K562 (cell line): ENCODE measurements around the gene SOX6. TPM values are rescaled to one million over a fixed set of nuclear protein-coding genes. Genes with fewer than 3 reads are reported as not detected.

Experiments
- ATAC-seq: fragments of 200-7000 bp; cut with Tn5 transposase; 3 replicates; pipeline ENCODE4 v1.9.1; 2020; ENCODE audit warnings: moderate library complexity
- BruUV-seq: library from RNA; stranded (reverse); fragments of 400-500 nt; replicated peaks from 2 replicates; lab custom pipeline; 2021; lab: Mats Ljungman, UMichigan
- CTCF ChIA-PET: fragments of 300-600 bp; formaldehyde crosslinking; extraction: SDS; loops from one replicate; lab custom pipeline; 2021; ENCODE audit warnings: low intra/inter-chr PET ratio; lab: Yijun Ruan, JAX
- POLR2A ChIA-PET: fragments of 300-600, 350-650 bp; sonication (Branson Sonifier 250); formaldehyde crosslinking; extraction: SDS; loops from one replicate; lab custom pipeline; 2021; ENCODE audit warnings: antibody characterized with exemption, inconsistent platforms; lab: Yijun Ruan, JAX
- DNase-seq, 4 experiments: peaks; one replicate each; pipeline versions ENCODE4 v3.0.0 to v3.0.0-alpha.2; 2011 to 2018; ENCODE audit warnings: low spot score in 3 of 4, mixed read lengths in 3 of 4; ENCODE audit errors: extremely low read depth in 1 of 4
- FAIRE-seq: peaks from 2 replicates; lab custom pipeline; 2011; peaks lifted over from hg19 to GRCh38; lab: Jason Lieb, UNC
- H2AFZ ChIP-seq: 2 replicates; pipeline ENCODE4 v1.6.0; 2011; ENCODE audit warnings: low read depth, low read length, control low read depth, inconsistent platforms
- H3K27ac ChIP-seq: fragments of 200-600 bp; 3 replicates; pipeline ENCODE4 v1.8.0; 2011; ENCODE audit warnings: low read depth, mild to moderate bottlenecking, control low read depth, inconsistent platforms, low read length, moderate library complexity, mixed read lengths; ENCODE audit errors: extremely low read depth
- H3K27me3 ChIP-seq, 2 experiments: fragments of 300-600 bp in 1 of 2; 2 replicates in 1 of 2; 3 replicates in 1 of 2; pipeline versions ENCODE4 v1.6.0 to v1.8.0; 2011; ENCODE audit warnings: inconsistent platforms in 2 of 2, low read length in 2 of 2, mild to moderate bottlenecking in 1 of 2, mixed read lengths in 1 of 2, moderate library complexity in 1 of 2; ENCODE audit not compliant: control insufficient read depth in 2 of 2, insufficient read depth in 2 of 2
- H3K36me3 ChIP-seq: fragments of 300-600 bp; 3 replicates; pipeline ENCODE4 v1.8.0; 2011; ENCODE audit warnings: mild to moderate bottlenecking, low read length, inconsistent platforms; ENCODE audit not compliant: control insufficient read depth, insufficient read depth
- H3K4me1 ChIP-seq, 2 experiments: fragments of 200-600 bp in 1 of 2; replicated peaks in 1 of 2; 2 replicates in 1 of 2; 3 replicates in 1 of 2; pipeline versions ENCODE4 v1.5.1 to v1.8.0; 2011; ENCODE audit warnings: inconsistent platforms in 2 of 2, low read length in 2 of 2, mild to moderate bottlenecking in 1 of 2, mixed read lengths in 1 of 2, moderate library complexity in 1 of 2; ENCODE audit not compliant: control insufficient read depth in 2 of 2, insufficient read depth in 2 of 2
- H3K4me2 ChIP-seq: 2 replicates; pipeline ENCODE4 v1.6.1; 2011; ENCODE audit warnings: low read length, control low read depth, inconsistent platforms, mixed read lengths; ENCODE audit not compliant: insufficient read depth
- H3K4me3 ChIP-seq: fragments of 200-600 bp; sonication (generic), shearing (Covaris generic); 2 replicates; pipeline ENCODE4 v1.5.1; 2016; ENCODE audit warnings: control low read depth, inconsistent platforms
- H3K79me2 ChIP-seq: fragments of 200-600 bp; 3 replicates; pipeline ENCODE4 v1.8.0; 2011; ENCODE audit warnings: low read length, inconsistent platforms; ENCODE audit not compliant: control insufficient read depth, insufficient read depth
- H3K9ac ChIP-seq, 2 experiments: 2 replicates each; pipeline versions ENCODE4 v1.6.0 to v1.6.1; 2011; ENCODE audit warnings: low read depth in 2 of 2, low read length in 2 of 2, control low read depth in 1 of 2, inconsistent platforms in 1 of 2, mild to moderate bottlenecking in 1 of 2, mixed read lengths in 1 of 2; ENCODE audit not compliant: insufficient read depth in 1 of 2
- H3K9me1 ChIP-seq: one replicate; pipeline ENCODE4 v1.6.0; 2011; ENCODE audit warnings: inconsistent platforms, mild to moderate bottlenecking, low read length, moderate library complexity; ENCODE audit not compliant: control insufficient read depth, insufficient read depth
- H3K9me3 ChIP-seq: replicated peaks from 2 replicates; pipeline ENCODE4 v1.5.1; 2011; ENCODE audit warnings: low read depth, low read length, inconsistent platforms; ENCODE audit not compliant: control insufficient read depth, insufficient read depth
- H4K20me1 ChIP-seq: replicated peaks from 2 replicates; pipeline ENCODE4 v1.6.1; 2011; ENCODE audit warnings: low read length, inconsistent platforms, mixed read lengths; ENCODE audit not compliant: control insufficient read depth, insufficient read depth
- CREM ChIP-seq: IDR thresholded peaks from 2 replicates; pipeline ENCODE4 v1.6.1; 2014; ENCODE audit warnings: antibody characterized with exemption, low read depth
- FOS ChIP-seq: IDR thresholded peaks from 3 replicates; pipeline ENCODE4 v1.6.1; 2011; ENCODE audit not compliant: insufficient read length; ENCODE audit errors: extremely low read depth
- FOXK1 ChIP-seq: sonication (generic); formaldehyde crosslinking; IDR thresholded peaks from 2 replicates; pipeline ENCODE4 v1.8.0; 2022; ENCODE audit warnings: missing genetic modification reagents, mild to moderate bottlenecking, borderline replicate concordance
- FUS ChIP-seq: fragments of 200-400 bp; formaldehyde crosslinking; optimal IDR thresholded peaks from 2 replicates; pipeline ENCODE3; 2017; ENCODE audit warnings: low read depth, low read length
- GATA2 ChIP-seq: sonication (generic); formaldehyde crosslinking; IDR thresholded peaks from 2 replicates; pipeline ENCODE4 v1.4.0; 2020; ENCODE audit warnings: mild to moderate bottlenecking, missing genetic modification reagents
- HDAC3 ChIP-seq: fragments of 450-650 bp; IDR thresholded peaks from 2 replicates; pipeline ENCODE4 v1.6.1; 2018; ENCODE audit warnings: borderline replicate concordance, mild to moderate bottlenecking, moderate library complexity; ENCODE audit not compliant: partially characterized antibody
- HNRNPUL1 ChIP-seq: fragments of 200-400 bp; formaldehyde crosslinking; IDR thresholded peaks from 2 replicates; pipeline ENCODE4 v1.6.1; 2017; ENCODE audit warnings: low read length
- KLF6 ChIP-seq: fragments of 250-450 bp; sonication (Bioruptor Pico); IDR thresholded peaks from 2 replicates; pipeline ENCODE4 v1.4.0; 2020; ENCODE audit warnings: mild to moderate bottlenecking, moderate library complexity, borderline replicate concordance
- POLR3A ChIP-seq: IDR thresholded peaks from 2 replicates; pipeline ENCODE4 v1.6.1; 2011; ENCODE audit warnings: borderline replicate concordance, mild to moderate bottlenecking, moderate library complexity; ENCODE audit not compliant: insufficient read length, insufficient read depth; ENCODE audit errors: extremely low read depth
- RBM39 ChIP-seq: fragments of 200-400 bp; formaldehyde crosslinking; optimal IDR thresholded peaks from 2 replicates; pipeline ENCODE3; 2018; ENCODE audit warnings: low read depth, low read length
- TAF7 ChIP-seq: fragments of 450-650 bp; IDR thresholded peaks from 2 replicates; pipeline ENCODE4 v1.6.1; 2016; ENCODE audit warnings: missing genetic modification characterization, missing compliant biosample characterization
- ZBTB8A ChIP-seq: fragments of 450-650 bp; IDR thresholded peaks from 2 replicates; pipeline ENCODE4 v1.6.1; 2018; ENCODE audit warnings: mild to moderate bottlenecking, moderate library complexity; ENCODE audit not compliant: partially characterized antibody
- ZNF311 ChIP-seq: fragments of 250-450 bp; sonication (Bioruptor Pico); IDR thresholded peaks from 2 replicates; pipeline ENCODE4 v1.4.0; 2020; ENCODE audit warnings: mild to moderate bottlenecking, moderate library complexity
- WGBS: fragments of 100-300 bp; shearing (Covaris generic); methylation state at CpG from one replicate; pipeline ENCODE4 v1.1.6; 2016; ENCODE audit warnings: low coverage, mixed read lengths; ENCODE audit not compliant: insufficient coverage; ENCODE audit errors: missing lambda C conversion rate; 5-methylcytosine and 5-hydroxymethylcytosine counted together
- in situ Hi-C: fragments of 300-500 bp; cut with MboI; formaldehyde crosslinking; loops from 4 replicates; pipeline ENCODE4 v1.15.0; 2018; ENCODE audit warnings: inconsistent platforms, mixed read lengths
- intact Hi-C: fragments of 100-400 bp; cut with micrococcal nuclease; formaldehyde crosslinking; loops from 2 replicates; pipeline ENCODE4 v1.14.2; 2022
- polyA plus RNA-seq, 8 experiments: library from polyadenylated mRNA; depleted of rRNA in 4 of 8; stranded (reverse) in 5 of 8; unstranded in 3 of 8; fragments of >200 nt; fragmentation: Nextera tagmentation in 2 of 8; fragmentation: Illumina TruSeq in 1 of 8; extraction: Ambion mirVana in 2 of 8; extraction: Trizol in 1 of 8; gene quantifications; 2 replicates each; pipeline versions ENCODE4 v1.2.1 to v1.2.3, GENCODE V29; 2011 to 2014; ENCODE audit warnings: inconsistent platforms in 1 of 8, missing spikeins in 1 of 8
- total RNA-seq, 7 experiments: library from RNA; depleted of rRNA in 6 of 7; stranded (reverse); fragments of >200 nt in 6 of 7; fragmentation: Illumina TruSeq in 2 of 7; extraction: Trizol in 2 of 7; gene quantifications; 2 replicates each; pipeline versions ENCODE4 v1.2.1 to v1.2.3, GENCODE V29; 2011 to 2021; ENCODE audit warnings: low replicate concordance in 1 of 7
- TF ChIP-seq, protein P1 (sequence below): sonication (generic); formaldehyde crosslinking; IDR thresholded peaks from 2 replicates; pipeline ENCODE4 v1.8.0; 2022; ENCODE audit warnings: mild to moderate bottlenecking, low read depth, missing genetic modification reagents
- TF ChIP-seq, protein P2 (sequence below): IDR thresholded peaks from 3 replicates; pipeline ENCODE4 v1.6.1; 2011; ENCODE audit warnings: borderline replicate concordance, mild to moderate bottlenecking; ENCODE audit not compliant: insufficient read length, insufficient read depth
- TF ChIP-seq, protein P3 (sequence below), 2 experiments: fragments of 250-450 bp in 1 of 2; fragments of 450-650 bp in 1 of 2; sonication (Bioruptor Pico) in 1 of 2; IDR thresholded peaks; 2 replicates each; pipeline versions ENCODE4 v1.6.1 to v1.8.0; 2016 to 2021; ENCODE audit warnings: mild to moderate bottlenecking in 2 of 2, moderate library complexity in 2 of 2, missing compliant biosample characterization in 1 of 2, missing genetic modification characterization in 1 of 2

SOX6 gene
- total and polyA plus RNA-seq, 9 of the 15 experiments (the other 6 are each of a cell fraction or from before 2014, with no cell fraction given) = 0.89 to 8.7 (median 5.7) TPM

DNA sequence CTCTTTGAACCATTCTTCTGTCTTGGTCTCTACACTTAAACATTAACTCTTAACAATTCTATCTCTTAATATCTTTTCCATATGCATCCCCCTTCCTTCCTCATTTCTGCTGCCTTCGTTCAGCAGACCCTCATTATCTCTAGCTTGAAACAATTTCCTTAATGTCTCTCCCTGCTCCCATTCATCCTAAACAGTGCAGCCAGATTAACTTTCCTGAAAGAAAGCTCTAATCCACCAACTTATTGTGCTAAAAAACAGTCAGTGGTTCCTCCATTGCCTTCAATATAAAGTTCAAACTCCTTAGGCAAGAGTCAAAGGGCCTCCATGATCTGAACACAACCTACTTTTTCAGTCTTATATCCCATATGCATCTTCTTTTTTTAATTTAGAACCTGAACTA, 42.5 kb downstream of the SOX6 start:
- in situ Hi-C loops (no loop called here), intact Hi-C loops (no loop called here)
- H4K20me1 ChIP-seq = no peaks in the 10 kb centered on the region
- H3K27me3 ChIP-seq = no peaks in the 10 kb centered on the region
- H2AFZ ChIP-seq = no peak overlapping the region; the same call in 1 of the 2 replicates
- no peaks in the 10 kb centered on the region for H3K36me3 ChIP-seq
- no peak overlapping the region for H3K9ac ChIP-seq
- no peak for FAIRE-seq
- H3K27ac ChIP-seq = no peak overlapping the region
- H3K4me3 ChIP-seq = no peak overlapping the region
- H3K4me1 ChIP-seq = no peaks in the 10 kb centered on the region
- WGBS = 17% methylated on average over 1 of the region's 1 CpG
- no peaks in the 10 kb centered on the region for H3K9me3 ChIP-seq
- no peak overlapping the region for H3K4me2 ChIP-seq
- no peaks in the 10 kb centered on the region for H3K79me2 ChIP-seq
- ChIA-PET CTCF (no interaction called here), POLR2A (interaction anchor here (0.8 to 3.3 kb wide), 2 partner anchors 14 to 42 kb away, joined by 3 to 8 read pairs; partner anchors contain the start of gene SOX6)
- ATAC-seq = no peak
- H3K9me1 ChIP-seq = no peaks in the 10 kb centered on the region
- TF ChIP-seq, protein P1, sequence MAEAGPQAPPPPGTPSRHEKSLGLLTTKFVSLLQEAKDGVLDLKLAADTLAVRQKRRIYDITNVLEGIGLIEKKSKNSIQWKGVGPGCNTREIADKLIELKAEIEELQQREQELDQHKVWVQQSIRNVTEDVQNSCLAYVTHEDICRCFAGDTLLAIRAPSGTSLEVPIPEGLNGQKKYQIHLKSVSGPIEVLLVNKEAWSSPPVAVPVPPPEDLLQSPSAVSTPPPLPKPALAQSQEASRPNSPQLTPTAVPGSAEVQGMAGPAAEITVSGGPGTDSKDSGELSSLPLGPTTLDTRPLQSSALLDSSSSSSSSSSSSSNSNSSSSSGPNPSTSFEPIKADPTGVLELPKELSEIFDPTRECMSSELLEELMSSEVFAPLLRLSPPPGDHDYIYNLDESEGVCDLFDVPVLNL (CRISPR knock-in tag) = no peak
- TF ChIP-seq POLR3A (no peak), FOS (no peak), CREM (no peak), TAF7 (tag) (no peak), HDAC3 (no peak), FOXK1 (CRISPR knock-in tag) (no peak), KLF6 (CRISPR knock-in tag) (no peak), RBM39 (no peak), GATA2 (CRISPR knock-in tag) (no peak), ZBTB8A (no peak), FUS (no peak), HNRNPUL1 (no peak), ZNF311 (CRISPR knock-in tag) (no peak)
- TF ChIP-seq, protein P2, sequence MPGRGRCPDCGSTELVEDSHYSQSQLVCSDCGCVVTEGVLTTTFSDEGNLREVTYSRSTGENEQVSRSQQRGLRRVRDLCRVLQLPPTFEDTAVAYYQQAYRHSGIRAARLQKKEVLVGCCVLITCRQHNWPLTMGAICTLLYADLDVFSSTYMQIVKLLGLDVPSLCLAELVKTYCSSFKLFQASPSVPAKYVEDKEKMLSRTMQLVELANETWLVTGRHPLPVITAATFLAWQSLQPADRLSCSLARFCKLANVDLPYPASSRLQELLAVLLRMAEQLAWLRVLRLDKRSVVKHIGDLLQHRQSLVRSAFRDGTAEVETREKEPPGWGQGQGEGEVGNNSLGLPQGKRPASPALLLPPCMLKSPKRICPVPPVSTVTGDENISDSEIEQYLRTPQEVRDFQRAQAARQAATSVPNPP = no peak
- TF ChIP-seq, protein P3, sequence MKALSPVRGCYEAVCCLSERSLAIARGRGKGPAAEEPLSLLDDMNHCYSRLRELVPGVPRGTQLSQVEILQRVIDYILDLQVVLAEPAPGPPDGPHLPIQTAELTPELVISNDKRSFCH (CRISPR knock-in tag; IDR thresholded peaks at IDR 0.05) = no peak
- TF ChIP-seq, protein P3 (tag; IDR thresholded peaks at IDR 0.05) = no peak
- no TSS peak for BruUV-seq
- DNase-seq = no peak
